CD4-positive, alpha-beta T cell treated with Interferon gamma for 1 hour (primary cell): Measurements from ENCODE around the gene DIP2A.

ENCODE experiments used
- DNase-seq: peaks from one replicate; pipeline ENCODE4 v3.0.0-alpha.2; 2020

DIP2A gene

GRCh38 chr21:46538262-46538661, 79.6 kb downstream of the DIP2A start:
- DNase-seq: no peak

GRCh38 chr21:46538851-46539666, 80.4 kb downstream of the DIP2A start:
- no peak for DNase-seq

- no peak for DNase-seq
Measured at GRCh38 chr21:46540087-46540710, 81.5 kb downstream of the DIP2A start.

GRCh38 chr21:46542588-46543124, 84.0 kb downstream of the DIP2A start:
- no peak for DNase-seq

- DNase-seq: no peak
Measured at GRCh38 chr21:46543306-46543705, 84.6 kb downstream of the DIP2A start.

GRCh38 chr21:46544003-46544402, 85.3 kb downstream of the DIP2A start:
- no peak for DNase-seq

- no peak for DNase-seq
Measured at GRCh38 chr21:46544824-46545223, 86.1 kb downstream of the DIP2A start.

- no peak for DNase-seq
Measured at GRCh38 chr21:46545363-46545762, 86.7 kb downstream of the DIP2A start.

- no peak for DNase-seq
Measured at GRCh38 chr21:46545911-46546310, 87.2 kb downstream of the DIP2A start.

GRCh38 chr21:46546799-46547198, 88.1 kb downstream of the DIP2A start:
- DNase-seq: no peak

- DNase-seq: no peak
Measured at GRCh38 chr21:46549650-46550049, 91.0 kb downstream of the DIP2A start.

GRCh38 chr21:46550116-46550941, 91.6 kb downstream of the DIP2A start:
- DNase-seq: peak; percentile 81

GRCh38 chr21:46551636-46552241, 93.0 kb downstream of the DIP2A start:
- peak; percentile 61 for DNase-seq

- no peak for DNase-seq
Measured at GRCh38 chr21:46552274-46552673, 93.6 kb downstream of the DIP2A start.

- DNase-seq: no peak
Measured at GRCh38 chr21:46552865-46553379, 94.2 kb downstream of the DIP2A start.

GRCh38 chr21:46553993-46554392, 95.3 kb downstream of the DIP2A start:
- DNase-seq: no peak

GRCh38 chr21:46554431-46555224, 95.9 kb downstream of the DIP2A start:
- DNase-seq: no peak

- no peak for DNase-seq
Measured at GRCh38 chr21:46555225-46555617, 96.5 kb downstream of the DIP2A start.

GRCh38 chr21:46555678-46556077, 97.0 kb downstream of the DIP2A start:
- DNase-seq: no peak

GRCh38 chr21:46556802-46557201, 98.1 kb downstream of the DIP2A start:
- DNase-seq: no peak

GRCh38 chr21:46557469-46557868, 98.8 kb downstream of the DIP2A start:
- no peak for DNase-seq

GRCh38 chr21:46557919-46558392, 99.3 kb downstream of the DIP2A start:
- DNase-seq: no peak
